Neural crest cell (in vitro differentiated cells): Measurements from ENCODE around the gene BUD23. TPM values are rescaled to one million over a fixed set of nuclear protein-coding genes. Genes with fewer than 3 reads are reported as not detected.
"Not testable (repeated sequence)": the region's sequence is repeated elsewhere in the genome, so short reads cannot be mapped to it uniquely, and the experiment has no call there.

Experiments
- DNase-seq: peaks from one replicate; pipeline ENCODE4 v3.0.0; 2021; ENCODE audit warnings: low read depth, mixed read lengths, low spot score
- H3K27ac Mint-ChIP-seq: one replicate; pipeline ENCODE4 v1.8.0; 2021; ENCODE audit warnings: mild to moderate bottlenecking, mixed read lengths; ENCODE audit not compliant: unreplicated experiment
- H3K27me3 Mint-ChIP-seq: 2 replicates; pipeline ENCODE4 v1.8.0; 2021; ENCODE audit warnings: low read depth, mild to moderate bottlenecking, mixed read lengths
- H3K36me3 Mint-ChIP-seq: 2 replicates; pipeline ENCODE4 v1.8.0; 2021; ENCODE audit warnings: low read depth, mild to moderate bottlenecking, mixed read lengths
- H3K4me1 Mint-ChIP-seq: 2 replicates; pipeline ENCODE4 v1.8.0; 2021; ENCODE audit warnings: mixed read lengths
- H3K4me3 Mint-ChIP-seq: one replicate; pipeline ENCODE4 v1.8.0; 2021; ENCODE audit warnings: mild to moderate bottlenecking, mixed read lengths
- H3K9me3 Mint-ChIP-seq: 2 replicates; pipeline ENCODE4 v1.8.0; 2021; ENCODE audit warnings: mixed read lengths
- CTCF ChIP-seq: fragments of 200-600 bp; sonication (generic); conservative IDR thresholded peaks from 2 replicates; pipeline ENCODE4 v1.5.0; 2021; ENCODE audit warnings: antibody characterized with exemption, mild to moderate bottlenecking
- total RNA-seq: library from RNA; stranded (reverse); gene quantifications from 2 replicates; pipeline ENCODE4 v1.2.1, GENCODE V29; 2021

Gene BUD23
- total RNA-seq, 1 donor from 2014 or later, result 66.9 TPM

- H3K36me3 Mint-ChIP-seq, result peaks cover 6% of the 10 kb centered on the region
- no peak for DNase-seq
Observed at GRCh38 chr7:73669858-73670385, 13.5 kb upstream of the BUD23 start.

GRCh38 chr7:73671322-73671661, 12.1 kb upstream of the BUD23 start:
- Mint-ChIP-seq H3K4me1 (peaks cover 12% of the 10 kb centered on the region), H3K27me3 (no peaks in the 10 kb centered on the region), H3K36me3 (peaks cover 6% of the 10 kb centered on the region), H3K4me3 (no peak overlapping the region), H3K27ac (no peak overlapping the region), H3K9me3 (no peaks in the 10 kb centered on the region)
- no peak for DNase-seq
- no peak for TF ChIP-seq CTCF

More at GRCh38 chr7:73669858-73670385, 13.5 kb upstream of the BUD23 start:
- no peak for TF ChIP-seq CTCF
- Mint-ChIP-seq H3K4me1 (peaks cover 20% of the 10 kb centered on the region), H3K27me3 (peaks cover 3% of the 10 kb centered on the region), H3K27ac (no peak overlapping the region), H3K4me3 (peak overlapping the region; percentile 81), H3K9me3 (no peaks in the 10 kb centered on the region)

- H3K27me3 Mint-ChIP-seq, result no peaks in the 10 kb centered on the region
- TF ChIP-seq CTCF, result no peak
- peaks cover 6% of the 10 kb centered on the region for H3K36me3 Mint-ChIP-seq
- H3K9me3 Mint-ChIP-seq, result no peaks in the 10 kb centered on the region
- H3K4me3 Mint-ChIP-seq, result peak overlapping the region; percentile 26
- no peak for DNase-seq
- H3K27ac Mint-ChIP-seq, result no peak overlapping the region
- H3K4me1 Mint-ChIP-seq, result peaks cover 12% of the 10 kb centered on the region
Observed at GRCh38 chr7:73671857-73672445, 11.4 kb upstream of the BUD23 start.

GRCh38 chr7:73674468-73675124, 8.8 kb upstream of the BUD23 start:
- H3K9me3 Mint-ChIP-seq, result no peaks in the 10 kb centered on the region
- H3K36me3 Mint-ChIP-seq, result peaks cover 12% of the 10 kb centered on the region
- TF ChIP-seq CTCF, result no peak

GRCh38 chr7:73676062-73676461, 7.3 kb upstream of the BUD23 start:
- peak; percentile 19 for TF ChIP-seq CTCF
- not testable (repeated sequence) for H3K27ac Mint-ChIP-seq, H3K9me3 Mint-ChIP-seq, H3K27me3 Mint-ChIP-seq, DNase-seq, H3K4me3 Mint-ChIP-seq
- Mint-ChIP-seq H3K36me3 (peaks cover 12% of the 10 kb centered on the region), H3K4me1 (peaks cover 11% of the 10 kb centered on the region)

More at GRCh38 chr7:73674468-73675124, 8.8 kb upstream of the BUD23 start:
- no peak for DNase-seq
- H3K27ac Mint-ChIP-seq, result no peak overlapping the region
- peaks cover 6% of the 10 kb centered on the region for H3K4me1 Mint-ChIP-seq
- H3K27me3 Mint-ChIP-seq, result no peaks in the 10 kb centered on the region
- H3K4me3 Mint-ChIP-seq, result no peak overlapping the region
